ENCODE results near the gene CCNB2.

DNA sequence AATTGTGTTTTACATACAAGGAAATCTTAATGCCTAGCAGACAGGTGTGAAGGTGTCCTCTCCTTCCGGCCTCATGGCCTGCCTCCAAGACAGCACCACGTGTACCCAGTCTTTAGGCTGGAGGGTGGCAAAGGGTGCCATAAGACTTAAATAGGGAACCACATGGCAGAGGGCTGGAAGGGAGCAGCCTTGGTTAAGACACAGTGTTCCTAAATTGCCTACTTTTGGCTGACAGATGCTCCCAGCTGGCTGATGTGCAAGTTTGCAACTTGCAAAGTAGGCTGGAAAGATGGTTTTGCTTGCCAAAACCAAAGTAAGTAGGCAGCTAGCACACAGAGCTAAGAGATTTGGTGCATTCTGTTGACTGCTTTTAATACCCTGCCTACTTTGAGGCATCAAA is 45.2 kb downstream of the CCNB2 start:
- TF ChIP-seq EP300 (conservative IDR thresholded peaks at IDR 0.05; ENCODE audit: poor library complexity, severe bottlenecking) (no peak), EZH2 (IDR thresholded peaks at IDR 0.05; ENCODE audit: borderline replicate concordance, insufficient read depth, low read length, poor library complexity, severe bottlenecking) (no peak), TAF1 (IDR thresholded peaks at IDR 0.05; ENCODE audit: low read depth) (no peak), RAD21 (conservative IDR thresholded peaks at IDR 0.05) (no peak), POLR2AphosphoS5 (IDR thresholded peaks at IDR 0.05) (no peak), MXI1 (conservative IDR thresholded peaks at IDR 0.05; ENCODE audit: poor library complexity, severe bottlenecking) (no peak)
- TF ChIP-seq, protein P1, sequence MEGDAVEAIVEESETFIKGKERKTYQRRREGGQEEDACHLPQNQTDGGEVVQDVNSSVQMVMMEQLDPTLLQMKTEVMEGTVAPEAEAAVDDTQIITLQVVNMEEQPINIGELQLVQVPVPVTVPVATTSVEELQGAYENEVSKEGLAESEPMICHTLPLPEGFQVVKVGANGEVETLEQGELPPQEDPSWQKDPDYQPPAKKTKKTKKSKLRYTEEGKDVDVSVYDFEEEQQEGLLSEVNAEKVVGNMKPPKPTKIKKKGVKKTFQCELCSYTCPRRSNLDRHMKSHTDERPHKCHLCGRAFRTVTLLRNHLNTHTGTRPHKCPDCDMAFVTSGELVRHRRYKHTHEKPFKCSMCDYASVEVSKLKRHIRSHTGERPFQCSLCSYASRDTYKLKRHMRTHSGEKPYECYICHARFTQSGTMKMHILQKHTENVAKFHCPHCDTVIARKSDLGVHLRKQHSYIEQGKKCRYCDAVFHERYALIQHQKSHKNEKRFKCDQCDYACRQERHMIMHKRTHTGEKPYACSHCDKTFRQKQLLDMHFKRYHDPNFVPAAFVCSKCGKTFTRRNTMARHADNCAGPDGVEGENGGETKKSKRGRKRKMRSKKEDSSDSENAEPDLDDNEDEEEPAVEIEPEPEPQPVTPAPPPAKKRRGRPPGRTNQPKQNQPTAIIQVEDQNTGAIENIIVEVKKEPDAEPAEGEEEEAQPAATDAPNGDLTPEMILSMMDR (IDR thresholded peaks at IDR 0.05; ENCODE audit: poor library complexity, severe bottlenecking), result no peak
- TF ChIP-seq, protein P2, sequence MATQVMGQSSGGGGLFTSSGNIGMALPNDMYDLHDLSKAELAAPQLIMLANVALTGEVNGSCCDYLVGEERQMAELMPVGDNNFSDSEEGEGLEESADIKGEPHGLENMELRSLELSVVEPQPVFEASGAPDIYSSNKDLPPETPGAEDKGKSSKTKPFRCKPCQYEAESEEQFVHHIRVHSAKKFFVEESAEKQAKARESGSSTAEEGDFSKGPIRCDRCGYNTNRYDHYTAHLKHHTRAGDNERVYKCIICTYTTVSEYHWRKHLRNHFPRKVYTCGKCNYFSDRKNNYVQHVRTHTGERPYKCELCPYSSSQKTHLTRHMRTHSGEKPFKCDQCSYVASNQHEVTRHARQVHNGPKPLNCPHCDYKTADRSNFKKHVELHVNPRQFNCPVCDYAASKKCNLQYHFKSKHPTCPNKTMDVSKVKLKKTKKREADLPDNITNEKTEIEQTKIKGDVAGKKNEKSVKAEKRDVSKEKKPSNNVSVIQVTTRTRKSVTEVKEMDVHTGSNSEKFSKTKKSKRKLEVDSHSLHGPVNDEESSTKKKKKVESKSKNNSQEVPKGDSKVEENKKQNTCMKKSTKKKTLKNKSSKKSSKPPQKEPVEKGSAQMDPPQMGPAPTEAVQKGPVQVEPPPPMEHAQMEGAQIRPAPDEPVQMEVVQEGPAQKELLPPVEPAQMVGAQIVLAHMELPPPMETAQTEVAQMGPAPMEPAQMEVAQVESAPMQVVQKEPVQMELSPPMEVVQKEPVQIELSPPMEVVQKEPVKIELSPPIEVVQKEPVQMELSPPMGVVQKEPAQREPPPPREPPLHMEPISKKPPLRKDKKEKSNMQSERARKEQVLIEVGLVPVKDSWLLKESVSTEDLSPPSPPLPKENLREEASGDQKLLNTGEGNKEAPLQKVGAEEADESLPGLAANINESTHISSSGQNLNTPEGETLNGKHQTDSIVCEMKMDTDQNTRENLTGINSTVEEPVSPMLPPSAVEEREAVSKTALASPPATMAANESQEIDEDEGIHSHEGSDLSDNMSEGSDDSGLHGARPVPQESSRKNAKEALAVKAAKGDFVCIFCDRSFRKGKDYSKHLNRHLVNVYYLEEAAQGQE (IDR thresholded peaks at IDR 0.05; ENCODE audit: borderline replicate concordance), result no peak

Data from neural cell (in vitro differentiated cells).